ENCODE data around the gene SYT1.

- TF ChIP-seq POLR2AphosphoS5 (IDR thresholded peaks at IDR 0.05; ENCODE audit: low read depth) (no peak), CTCF (conservative IDR thresholded peaks at IDR 0.05; ENCODE audit: low read depth in 2 of 2) (no peak), CREB1 (CRISPR knock-in tag; IDR thresholded peaks at IDR 0.05; ENCODE audit: low read depth) (no peak), EZH2 (IDR thresholded peaks at IDR 0.05; ENCODE audit: low read depth, unreplicated experiment) (no peak), ZNF114 (CRISPR knock-in tag; IDR thresholded peaks at IDR 0.05) (no peak), EZH2phosphoT487 (IDR thresholded peaks at IDR 0.05; ENCODE audit: unreplicated experiment) (no peak)
These were observed 574.1 kb downstream of the SYT1 start for GRCh38 chr12:79438480-79439174.
